HG02973 (cell line): Measurements from ENCODE around the gene MSI2.
"Not testable (repeated sequence)": the region's sequence is repeated elsewhere in the genome, so short reads cannot be mapped to it uniquely, and the experiment has no call there.

Experiments used
- ATAC-seq: cut with Tn5 transposase; IDR thresholded peaks from one replicate; pipeline ENCODE4 v1.9.1; 2021; ENCODE audit warnings: moderate library complexity; ENCODE audit not compliant: unreplicated experiment

MSI2 gene

GRCh38 chr17:57255776-57256681, at the start of gene MSI2:
Gene MSI2, plus strand, starts transcription at chr17:57256523. Its CDS starts 220 bp downstream, at chr17:57256743.
- peak; percentile 55 for ATAC-seq

GRCh38 chr17:57206928-57207327, 49.4 kb upstream of the MSI2 start:
- no peak for ATAC-seq

DNA sequence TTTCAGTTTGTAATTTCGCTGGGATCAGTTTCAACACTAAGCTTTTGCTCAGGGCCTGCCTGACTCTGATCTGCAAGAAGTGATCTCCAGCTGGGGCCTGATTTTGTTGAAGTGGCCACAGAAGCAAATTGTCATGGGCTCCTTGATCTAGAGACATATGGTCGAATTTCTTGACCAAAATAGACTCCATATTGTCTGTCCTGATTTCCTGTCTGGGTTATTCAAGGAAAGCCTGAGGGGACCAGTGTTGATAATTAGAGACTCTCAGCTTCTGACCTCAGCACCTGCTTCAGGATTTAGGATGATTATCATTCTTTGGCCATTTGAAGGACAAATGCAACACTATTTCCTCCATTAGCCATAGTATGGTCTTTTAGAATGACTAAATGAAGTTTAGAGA, 48.9 kb upstream of the MSI2 start:
- ATAC-seq, result no peak

DNA sequence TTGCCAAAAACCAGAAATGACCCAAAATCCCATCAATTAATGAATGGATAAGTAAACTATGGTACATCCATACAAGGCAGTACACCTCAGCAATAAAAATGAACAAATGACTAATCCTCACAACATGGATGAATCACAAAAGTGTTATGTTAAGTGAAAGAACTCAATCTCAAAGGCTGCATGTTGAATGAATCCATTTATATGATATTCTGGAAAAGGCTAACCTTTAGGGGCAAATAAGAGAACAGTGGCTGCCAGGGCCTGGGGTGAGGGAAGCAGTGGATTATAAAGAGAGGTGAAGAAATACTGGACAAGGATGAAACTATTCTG, 46.1 kb upstream of the MSI2 start:
- no peak for ATAC-seq

- no peak for ATAC-seq
Measured at GRCh38 chr17:57210972-57211411, 45.3 kb upstream of the MSI2 start.

DNA sequence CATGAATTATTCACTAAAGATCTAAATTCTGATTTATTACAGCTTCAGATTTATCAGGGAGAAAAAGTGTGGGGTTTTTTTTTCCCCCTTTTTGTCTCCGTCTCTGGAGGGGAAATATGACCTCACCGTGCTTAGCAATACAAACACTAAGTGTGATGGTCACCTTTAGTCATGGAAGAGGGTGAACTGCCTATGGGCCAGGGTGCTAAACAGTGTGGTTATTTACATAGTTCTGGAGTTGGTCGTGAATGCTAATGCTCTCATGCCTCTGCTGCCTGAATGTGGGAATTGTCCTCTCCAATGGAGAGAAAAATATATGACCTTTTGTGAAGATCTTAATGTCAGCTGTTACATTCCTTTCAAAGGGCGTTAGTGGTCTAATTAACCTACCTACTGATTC, 44.8 kb upstream of the MSI2 start:
- ATAC-seq, result no peak

GRCh38 chr17:57213180-57213825, 43.0 kb upstream of the MSI2 start:
- no peak for ATAC-seq

GRCh38 chr17:57215317-57215716, 41.0 kb upstream of the MSI2 start:
- no peak for ATAC-seq

GRCh38 chr17:57221366-57222350, 34.7 kb upstream of the MSI2 start:
- ATAC-seq, result no peak

DNA sequence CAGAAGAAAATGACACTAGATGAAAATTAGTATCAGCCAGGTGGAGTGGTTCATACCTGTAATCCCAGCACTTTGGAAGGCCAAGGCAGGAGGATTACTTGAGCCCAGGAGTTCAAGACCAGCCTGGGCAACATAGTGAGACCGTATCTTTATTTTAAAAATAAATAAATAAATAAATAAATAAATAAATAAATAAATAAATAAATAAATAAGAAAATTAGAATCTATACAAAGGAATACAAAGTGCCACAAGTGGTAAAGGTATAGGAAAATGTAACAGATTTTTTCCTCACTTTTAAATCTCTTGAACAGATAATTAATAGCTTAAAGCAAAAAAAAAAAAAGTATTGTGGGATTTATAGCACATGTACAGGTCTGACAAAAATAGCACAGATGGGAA, 33.9 kb upstream of the MSI2 start:
- not testable (repeated sequence) for ATAC-seq

DNA sequence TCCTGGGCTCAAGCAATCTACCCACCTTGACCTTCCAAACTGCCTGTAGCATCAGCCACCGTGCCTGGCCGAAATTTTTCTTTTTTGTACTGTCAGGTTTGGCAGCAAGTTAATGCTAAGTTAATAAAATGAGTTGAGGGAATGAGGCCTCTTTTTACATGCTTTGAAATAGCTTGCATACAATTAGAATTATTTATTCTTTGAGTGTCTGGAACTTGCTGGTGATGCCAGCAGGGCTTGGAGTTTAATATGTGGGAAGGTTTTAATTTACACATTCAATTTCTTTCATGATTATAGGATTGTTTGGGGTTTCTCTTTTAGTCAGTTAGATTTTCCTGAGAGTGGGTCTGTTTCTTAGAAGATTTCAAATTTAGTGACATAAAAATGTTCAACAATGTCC, 31.2 kb upstream of the MSI2 start:
- ATAC-seq, result no peak

DNA sequence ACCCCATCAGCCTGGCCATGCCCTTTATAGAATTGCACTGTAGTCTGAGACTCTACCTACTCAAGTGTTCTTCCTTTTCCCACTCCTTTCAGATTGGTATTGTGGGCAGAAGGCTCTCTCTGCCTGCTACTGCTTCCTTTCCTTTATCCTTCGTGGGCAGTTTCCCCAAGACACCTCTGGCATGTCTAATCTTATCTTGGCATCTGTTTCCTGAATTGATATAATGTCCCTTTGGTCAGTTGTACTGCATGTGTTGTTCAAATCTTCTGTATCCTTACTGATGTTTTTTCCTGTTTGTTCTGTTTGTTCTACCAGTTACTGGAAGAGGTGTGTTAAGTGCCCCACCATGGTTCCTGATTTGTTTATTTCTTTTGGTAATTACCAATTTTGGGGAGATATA, 29.5 kb upstream of the MSI2 start:
- no peak for ATAC-seq

- no peak for ATAC-seq
Measured at GRCh38 chr17:57228911-57229310, 27.4 kb upstream of the MSI2 start.

DNA sequence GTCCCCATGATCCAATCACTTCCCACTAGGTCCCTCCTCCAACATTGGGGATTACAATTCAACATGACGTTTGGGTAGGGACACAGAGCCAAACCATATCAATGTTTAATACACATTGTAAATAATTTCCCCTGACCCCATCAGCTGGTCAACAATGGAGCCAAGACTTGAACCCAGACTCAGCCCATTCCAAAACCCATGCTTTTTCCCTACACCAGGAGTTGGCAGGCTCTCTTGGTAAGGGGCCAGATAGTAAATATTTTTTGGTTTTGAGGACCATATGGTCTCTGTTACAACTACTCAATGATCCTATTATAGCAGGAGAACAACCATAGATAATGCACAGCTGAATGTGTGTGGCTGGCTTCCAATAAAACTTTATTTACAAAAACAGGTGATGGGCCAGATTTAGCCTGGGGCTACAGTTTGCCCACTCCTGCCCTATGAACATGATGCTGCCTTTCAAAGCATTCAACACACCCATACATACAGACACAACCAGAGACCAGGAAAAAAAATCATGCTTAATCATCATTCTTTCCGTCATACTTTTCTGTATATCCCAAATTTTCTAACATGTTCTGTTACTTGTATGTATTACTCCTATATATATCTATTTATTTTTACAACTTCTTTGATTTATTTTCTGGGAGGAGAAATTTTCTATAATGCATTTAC, 22.1 kb upstream of the MSI2 start:
- ATAC-seq, result no peak

DNA sequence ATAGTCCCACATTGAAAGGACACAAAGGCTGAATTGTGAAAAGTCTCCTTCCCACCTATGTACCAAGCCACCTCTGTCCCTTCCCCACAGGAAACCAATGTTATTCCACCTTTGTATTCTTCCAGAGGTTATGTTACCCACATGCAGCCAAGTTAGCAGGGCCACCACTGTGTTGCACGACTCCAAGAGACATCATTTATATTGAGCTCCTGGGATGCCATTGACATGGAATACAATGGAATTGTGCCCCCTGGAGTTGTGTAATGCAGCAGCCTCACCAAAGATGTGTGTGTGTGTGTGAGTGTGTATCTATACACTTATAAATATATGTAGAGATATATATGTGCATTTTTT, 21.6 kb upstream of the MSI2 start:
- no peak for ATAC-seq

GRCh38 chr17:57235124-57235523, 21.2 kb upstream of the MSI2 start:
- ATAC-seq, result no peak

GRCh38 chr17:57236686-57237299, 19.5 kb upstream of the MSI2 start:
- no peak for ATAC-seq

DNA sequence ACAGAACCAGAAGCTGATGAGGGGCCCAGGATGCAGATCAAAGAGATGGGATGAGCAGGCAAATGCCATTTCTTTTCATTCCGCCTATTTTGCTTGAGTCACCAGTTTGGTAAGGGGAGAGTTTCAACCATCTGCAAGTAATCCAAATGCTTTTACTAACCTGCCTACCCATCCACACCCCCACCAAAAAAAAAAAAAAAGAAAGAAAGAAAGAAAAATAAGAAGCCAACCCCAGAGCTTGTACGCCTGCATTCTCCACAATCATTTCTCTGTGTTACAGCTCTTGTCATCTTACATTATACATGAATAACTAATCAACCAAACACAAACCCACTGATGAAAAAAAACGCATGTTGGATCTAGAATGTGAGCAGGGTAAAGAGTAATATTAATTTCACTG, 15.7 kb upstream of the MSI2 start:
- ATAC-seq, result no peak

GRCh38 chr17:57242148-57242547, 14.2 kb upstream of the MSI2 start:
- ATAC-seq, result no peak

- no peak for ATAC-seq
Measured at GRCh38 chr17:57243171-57243622, 13.1 kb upstream of the MSI2 start.
